ENCODE data around the gene SYT9. TPM values are rescaled to one million over a fixed set of nuclear protein-coding genes. Genes with fewer than 3 reads are reported as not detected.

The SYT9 gene
- total and polyA plus RNA-seq, 2 donors (not counting 1 experiment from before 2014, with no cell fraction given), result not detected

DNA sequence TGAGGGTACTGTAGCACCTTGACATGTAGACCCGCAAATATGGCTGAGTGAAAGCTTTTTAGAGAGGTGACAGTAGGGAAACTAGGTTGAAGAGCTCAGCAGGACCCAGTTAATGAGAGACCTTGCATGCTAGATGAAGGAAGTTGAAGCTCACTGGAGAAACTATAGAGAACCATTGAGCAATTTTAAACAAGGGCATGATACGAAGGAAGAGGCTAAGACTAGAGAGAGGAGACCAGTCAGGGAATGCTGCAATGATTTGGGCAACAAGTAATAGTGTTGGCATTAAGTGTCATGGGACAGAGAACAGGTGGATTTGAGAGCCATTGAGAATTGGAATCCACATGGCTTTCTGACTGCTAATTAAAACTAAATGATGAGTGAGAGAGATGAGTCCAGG lies 237.7 kb downstream of the SYT9 start:
- no peaks in the 10 kb centered on the region for H3K9me3 ChIP-seq (ENCODE audit: control extremely low read depth in 1 of 3, control insufficient read depth in 2 of 3, insufficient read depth in 1 of 3, low read length in 2 of 3)
- peaks cover 23% of the 10 kb centered on the region for H3K4me1 Mint-ChIP-seq
- DNase-seq (no peak), ATAC-seq (ENCODE audit: low read depth) (no peak)
- ChIA-PET CTCF (interaction anchor here (2.8 kb wide), 1 partner anchor 47 kb away, joined by 7 read pairs; no protein-coding TSS in a partner anchor), POLR2A (no interaction called here)
- H3K27ac ChIP-seq (ENCODE audit: low read length in 2 of 2), result no peak overlapping the region
- 86% methylated on average over 2 of the region's 2 CpGs for WGBS (ENCODE audit: insufficient coverage)
- no peak overlapping the region for H3K4me2 ChIP-seq (replicated peaks; ENCODE audit: low read depth, low read length, poor library complexity, severe bottlenecking)
- no peaks in the 10 kb centered on the region for H3K27me3 ChIP-seq (replicated peaks in 1 of 4; ENCODE audit: control extremely low read depth in 1 of 4, control insufficient read depth in 3 of 4, insufficient read depth in 4 of 4, low read length in 3 of 4)
- H3K36me3 ChIP-seq (replicated peaks in 1 of 2; ENCODE audit: control extremely low read depth in 1 of 2, control insufficient read depth in 1 of 2, extremely low read depth in 1 of 2, insufficient read depth in 2 of 2, low read length in 1 of 2), result no peaks in the 10 kb centered on the region
- H3K27ac Mint-ChIP-seq, result no peak overlapping the region
- H2AFZ ChIP-seq (ENCODE audit: insufficient read depth, low read depth, low read length, poor library complexity, severe bottlenecking), result no peak overlapping the region
- no peaks in the 10 kb centered on the region for H3K9me3 Mint-ChIP-seq (ENCODE audit: insufficient read depth)
- H3K27me3 Mint-ChIP-seq, result no peaks in the 10 kb centered on the region
- peaks cover 24 to 25% of the 10 kb centered on the region in 2 donors for H3K4me1 ChIP-seq (ENCODE audit: control insufficient read depth in 2 of 2, insufficient read depth in 2 of 2, low read length in 2 of 2)
- intact Hi-C loops (cut with micrococcal nuclease), result no loop called here
- H4K20me1 ChIP-seq (ENCODE audit: control insufficient read depth, insufficient read depth, low read length, poor library complexity, severe bottlenecking), result no peaks in the 10 kb centered on the region
- peaks cover 13% of the 10 kb centered on the region for H3K79me2 ChIP-seq (ENCODE audit: control insufficient read depth, insufficient read depth, low read length)
- no peak overlapping the region for H3K4me3 ChIP-seq (ENCODE audit: control extremely low read depth in 1 of 5, extremely low read depth in 1 of 5, insufficient read depth in 1 of 5, low read depth in 2 of 5, low read length in 4 of 5)
- H3K9ac ChIP-seq (ENCODE audit: low read length), result no peak overlapping the region
- TF ChIP-seq, protein P1, sequence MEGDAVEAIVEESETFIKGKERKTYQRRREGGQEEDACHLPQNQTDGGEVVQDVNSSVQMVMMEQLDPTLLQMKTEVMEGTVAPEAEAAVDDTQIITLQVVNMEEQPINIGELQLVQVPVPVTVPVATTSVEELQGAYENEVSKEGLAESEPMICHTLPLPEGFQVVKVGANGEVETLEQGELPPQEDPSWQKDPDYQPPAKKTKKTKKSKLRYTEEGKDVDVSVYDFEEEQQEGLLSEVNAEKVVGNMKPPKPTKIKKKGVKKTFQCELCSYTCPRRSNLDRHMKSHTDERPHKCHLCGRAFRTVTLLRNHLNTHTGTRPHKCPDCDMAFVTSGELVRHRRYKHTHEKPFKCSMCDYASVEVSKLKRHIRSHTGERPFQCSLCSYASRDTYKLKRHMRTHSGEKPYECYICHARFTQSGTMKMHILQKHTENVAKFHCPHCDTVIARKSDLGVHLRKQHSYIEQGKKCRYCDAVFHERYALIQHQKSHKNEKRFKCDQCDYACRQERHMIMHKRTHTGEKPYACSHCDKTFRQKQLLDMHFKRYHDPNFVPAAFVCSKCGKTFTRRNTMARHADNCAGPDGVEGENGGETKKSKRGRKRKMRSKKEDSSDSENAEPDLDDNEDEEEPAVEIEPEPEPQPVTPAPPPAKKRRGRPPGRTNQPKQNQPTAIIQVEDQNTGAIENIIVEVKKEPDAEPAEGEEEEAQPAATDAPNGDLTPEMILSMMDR (IDR thresholded peaks at IDR 0.05), result no peak
- TF ChIP-seq EZH2 (IDR thresholded peaks at IDR 0.05; ENCODE audit: borderline replicate concordance, insufficient read depth, low read depth, low read length, poor library complexity, severe bottlenecking), result no peak
- H3K4me3 Mint-ChIP-seq, result no peak overlapping the region

DNA sequence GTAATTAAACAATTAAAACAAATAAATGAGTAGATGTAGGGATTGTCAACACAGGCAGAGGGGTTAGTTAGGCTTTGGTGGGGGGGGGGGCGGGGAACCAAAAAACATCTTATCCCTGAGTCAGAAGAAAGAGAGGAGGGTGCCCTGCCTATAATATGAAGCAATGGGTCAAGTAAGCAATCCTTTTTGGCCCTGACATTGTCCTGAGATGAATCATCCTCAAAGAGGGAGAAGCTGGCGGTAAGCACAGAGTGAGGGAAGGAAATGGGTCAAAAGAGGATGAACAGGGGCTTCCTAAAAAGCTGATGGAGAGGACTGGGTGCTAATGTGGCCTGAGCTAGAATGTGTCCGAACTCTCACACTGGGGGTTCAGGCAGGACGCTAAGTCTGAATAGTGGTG lies 238.3 kb downstream of the SYT9 start:
- no peak for ATAC-seq (ENCODE audit: low read depth)
- CTCF ChIA-PET, result interaction anchor here (0.9 to 2.8 kb wide), 4 partner anchors 15 to 48 kb away, joined by 3 to 7 read pairs (median 4); no protein-coding TSS in a partner anchor

More for the DNA sequence above, 238.3 kb downstream of the SYT9 start:
- 100% methylated on average over 3 of the region's 4 CpGs for WGBS (ENCODE audit: insufficient coverage)
- Histone ChIP-seq H3K4me1 (ENCODE audit: control insufficient read depth in 2 of 2, insufficient read depth in 2 of 2, low read length in 2 of 2) (peaks cover 25 to 29% of the 10 kb centered on the region in 2 donors), H3K4me3 (ENCODE audit: control extremely low read depth in 1 of 5, extremely low read depth in 1 of 5, insufficient read depth in 1 of 5, low read depth in 2 of 5, low read length in 4 of 5) (no peak overlapping the region), H2AFZ (ENCODE audit: insufficient read depth, low read depth, low read length, poor library complexity, severe bottlenecking) (no peak overlapping the region), H4K20me1 (ENCODE audit: control insufficient read depth, insufficient read depth, low read length, poor library complexity, severe bottlenecking) (no peaks in the 10 kb centered on the region), H3K79me2 (ENCODE audit: control insufficient read depth, insufficient read depth, low read length) (peaks cover 13% of the 10 kb centered on the region), H3K9me3 (ENCODE audit: control extremely low read depth in 1 of 3, control insufficient read depth in 2 of 3, insufficient read depth in 1 of 3, low read length in 2 of 3) (no peaks in the 10 kb centered on the region), H3K36me3 (replicated peaks in 1 of 2; ENCODE audit: control extremely low read depth in 1 of 2, control insufficient read depth in 1 of 2, extremely low read depth in 1 of 2, insufficient read depth in 2 of 2, low read length in 1 of 2) (no peaks in the 10 kb centered on the region), H3K9ac (ENCODE audit: low read length) (no peak overlapping the region), H3K27me3 (replicated peaks in 1 of 4; ENCODE audit: control extremely low read depth in 1 of 4, control insufficient read depth in 3 of 4, insufficient read depth in 4 of 4, low read length in 3 of 4) (no peaks in the 10 kb centered on the region), H3K4me2 (replicated peaks; ENCODE audit: low read depth, low read length, poor library complexity, severe bottlenecking) (no peak overlapping the region), H3K27ac (ENCODE audit: low read length in 2 of 2) (no peak overlapping the region)
- no peak for TF ChIP-seq EZH2 (IDR thresholded peaks at IDR 0.05; ENCODE audit: borderline replicate concordance, insufficient read depth, low read depth, low read length, poor library complexity, severe bottlenecking)
- TF ChIP-seq, protein P1 (IDR thresholded peaks at IDR 0.05), result no peak
- H3K4me1 Mint-ChIP-seq, result peaks cover 28% of the 10 kb centered on the region
- no peaks in the 10 kb centered on the region for H3K9me3 Mint-ChIP-seq (ENCODE audit: insufficient read depth)
- POLR2A ChIA-PET, result no interaction called here
- H3K27me3 Mint-ChIP-seq, result no peaks in the 10 kb centered on the region
- intact Hi-C loops (cut with micrococcal nuclease), result no loop called here
- no peak overlapping the region for H3K27ac Mint-ChIP-seq
- no peak for DNase-seq
- H3K4me3 Mint-ChIP-seq, result no peak overlapping the region

Data from B cell (primary cell).